Gastrocnemius medialis (tissue), 4 donors: ENCODE measurements around the gene GALNT11. TPM values are rescaled to one million over a fixed set of nuclear protein-coding genes. Genes with fewer than 3 reads are reported as not detected.

Experiments used
- ATAC-seq, 2 donors: fragments of 150-250 bp; one replicate each; pipeline ENCODE4 v1.9.1; 2016
- DNase-seq, 2 donors: peaks; one replicate each; pipeline ENCODE4 v3.0.0-alpha.2; 2019
- H3K27ac ChIP-seq, 4 donors: fragments of 200-600 bp; sonication (generic); 1 replicate in 1 of 4; 2 replicates in 3 of 4; pipeline ENCODE4 v1.5.1; 2016 to 2018; ENCODE audit warnings: mild to moderate bottlenecking in 2 of 4, moderate library complexity in 1 of 4
- H3K27me3 ChIP-seq, 3 donors: fragments of 200-600 bp; sonication (generic) in 2 of 3; 1 replicate in 1 of 3; 2 replicates in 2 of 3; pipeline versions ENCODE4 v1.5.1 to v1.6.0; 2016 to 2019; ENCODE audit warnings: mild to moderate bottlenecking in 1 of 3, moderate library complexity in 1 of 3
- H3K36me3 ChIP-seq, 2 donors: fragments of 200-600 bp; sonication (generic) in 1 of 2; one replicate each; pipeline ENCODE4 v1.5.1; 2017 to 2018
- H3K4me1 ChIP-seq, 2 donors: fragments of 200-600 bp; sonication (generic) in 1 of 2; one replicate each; pipeline ENCODE4 v1.5.1; 2016 to 2017; ENCODE audit warnings: mild to moderate bottlenecking in 2 of 2
- H3K4me3 ChIP-seq, 4 donors: fragments of 200-600 bp; sonication (generic) in 3 of 4; 1 replicate in 1 of 4; 2 replicates in 3 of 4; pipeline ENCODE4 v1.5.1; 2016 to 2019; ENCODE audit warnings: mild to moderate bottlenecking in 2 of 4
- H3K9me3 ChIP-seq, 3 donors: fragments of 200-600 bp; sonication (generic) in 2 of 3; 1 replicate in 1 of 3; 2 replicates in 2 of 3; pipeline ENCODE4 v1.5.1; 2016 to 2019
- POLR2A ChIP-seq, 2 donors: fragments of 450-650 bp; IDR thresholded peaks; one replicate each; pipeline ENCODE4 v1.6.1; 2017; ENCODE audit warnings: antibody characterized with exemption in 2 of 2, mild to moderate bottlenecking in 2 of 2, moderate library complexity in 2 of 2
- in situ Hi-C, 4 donors: fragments of 200-750 bp; cut with MboI; loops; one replicate each; pipeline versions ENCODE4 v1.15.0 to v1.8.0; 2017; ENCODE audit warnings: low sequenced_read_pairs in 4 of 4
- intact Hi-C: fragments of 100-400 bp; cut with DNase I; formaldehyde crosslinking; loops from one replicate; pipeline ENCODE4 v1.15.1; 2023; ENCODE audit warnings: low total_unique reads
- total RNA-seq, 4 donors: library from RNA; depleted of rRNA; stranded (reverse); fragments of >200 nt; gene quantifications; one replicate each; pipeline versions ENCODE4 v1.1.0 to v1.2.3, GENCODE V29; 2016
- TF ChIP-seq, protein P1 (sequence below), 5 experiments: fragments of 450-650 bp in 3 of 5; fragments of 200-600 bp in 2 of 5; sonication (generic) in 2 of 5; IDR thresholded peaks in 4 of 5; conservative IDR thresholded peaks in 1 of 5; 1 replicate in 4 of 5; 2 replicates in 1 of 5; pipeline ENCODE4 v1.5.1; 2016 to 2019; ENCODE audit warnings: antibody characterized with exemption in 5 of 5, mild to moderate bottlenecking in 3 of 5, moderate library complexity in 3 of 5

The GALNT11 gene
- total RNA-seq, 4 donors from 2014 or later = 16.3 to 49.1 (median 20.1) TPM

DNA sequence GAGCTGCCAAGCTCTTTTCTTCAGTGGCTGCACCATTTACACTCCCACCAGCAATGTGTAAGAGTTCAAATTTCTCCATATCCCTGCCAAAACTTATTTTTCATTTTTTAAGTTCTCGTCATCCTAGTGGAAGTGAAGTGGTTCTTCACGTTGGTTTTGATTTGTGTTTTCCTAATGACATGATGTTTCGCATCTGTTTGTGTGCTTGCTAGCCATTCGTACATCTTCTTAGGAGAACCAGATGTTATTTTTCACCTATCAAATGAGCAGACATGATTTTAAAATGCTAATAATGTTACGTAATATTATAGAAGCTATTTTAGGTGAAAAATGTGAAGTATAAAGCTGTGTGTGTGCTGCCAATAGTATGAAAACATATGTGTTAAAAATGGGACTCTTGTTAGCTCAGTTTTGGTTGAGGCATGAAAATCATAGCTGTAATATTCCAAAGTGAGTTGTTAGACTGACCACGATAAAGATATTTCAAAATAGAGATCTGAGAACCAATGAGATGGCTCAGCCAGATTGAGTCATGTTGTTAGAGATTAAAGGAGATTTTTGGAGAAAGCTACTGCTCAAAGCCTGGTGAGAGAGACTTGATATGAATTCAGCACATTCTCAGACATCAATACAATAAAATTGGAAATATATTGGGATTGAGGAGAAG, 25.9 kb upstream of the GALNT11 start:
- no peaks in the 10 kb centered on the region for H3K27me3 ChIP-seq
- intact Hi-C loops (loop anchor here (10.0 kb wide), 1 partner anchor 215 kb away; no protein-coding TSS in a partner anchor), in situ Hi-C loops (no loop called here)
- H3K4me1 ChIP-seq = no peaks in the 10 kb centered on the region
- ATAC-seq = no peak
- H3K27ac ChIP-seq = no peak overlapping the region
- no peak for DNase-seq
- no peak for TF ChIP-seq POLR2A (IDR thresholded peaks at IDR 0.05)
- TF ChIP-seq, protein P1, sequence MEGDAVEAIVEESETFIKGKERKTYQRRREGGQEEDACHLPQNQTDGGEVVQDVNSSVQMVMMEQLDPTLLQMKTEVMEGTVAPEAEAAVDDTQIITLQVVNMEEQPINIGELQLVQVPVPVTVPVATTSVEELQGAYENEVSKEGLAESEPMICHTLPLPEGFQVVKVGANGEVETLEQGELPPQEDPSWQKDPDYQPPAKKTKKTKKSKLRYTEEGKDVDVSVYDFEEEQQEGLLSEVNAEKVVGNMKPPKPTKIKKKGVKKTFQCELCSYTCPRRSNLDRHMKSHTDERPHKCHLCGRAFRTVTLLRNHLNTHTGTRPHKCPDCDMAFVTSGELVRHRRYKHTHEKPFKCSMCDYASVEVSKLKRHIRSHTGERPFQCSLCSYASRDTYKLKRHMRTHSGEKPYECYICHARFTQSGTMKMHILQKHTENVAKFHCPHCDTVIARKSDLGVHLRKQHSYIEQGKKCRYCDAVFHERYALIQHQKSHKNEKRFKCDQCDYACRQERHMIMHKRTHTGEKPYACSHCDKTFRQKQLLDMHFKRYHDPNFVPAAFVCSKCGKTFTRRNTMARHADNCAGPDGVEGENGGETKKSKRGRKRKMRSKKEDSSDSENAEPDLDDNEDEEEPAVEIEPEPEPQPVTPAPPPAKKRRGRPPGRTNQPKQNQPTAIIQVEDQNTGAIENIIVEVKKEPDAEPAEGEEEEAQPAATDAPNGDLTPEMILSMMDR (IDR thresholded peaks at IDR 0.05 in 4 of 5, conservative IDR thresholded peaks at IDR 0.05 in 1 of 5) = no peak
- no peaks in the 10 kb centered on the region for H3K36me3 ChIP-seq
- no peaks in the 10 kb centered on the region for H3K9me3 ChIP-seq
- no peak overlapping the region for H3K4me3 ChIP-seq

DNA sequence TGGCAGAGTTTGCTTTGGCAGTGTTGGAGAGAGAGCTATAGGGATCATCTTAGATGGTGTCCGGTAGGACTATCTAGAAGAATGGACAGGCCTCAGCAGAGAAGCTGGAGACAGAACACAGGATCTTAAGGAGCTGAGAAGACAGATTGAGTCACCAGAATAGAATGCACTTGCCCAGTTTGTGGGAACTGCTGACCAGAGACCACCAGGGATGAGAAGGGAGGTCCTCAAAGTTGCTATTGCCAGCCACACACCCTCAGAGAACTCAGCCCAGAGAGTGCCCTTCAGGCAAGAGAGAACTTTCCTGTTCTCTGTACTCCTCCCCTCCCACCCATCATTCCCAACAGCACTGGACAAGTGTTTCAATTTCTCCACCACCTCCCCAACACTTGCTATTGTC, 25.3 kb upstream of the GALNT11 start:
- no peak overlapping the region for H3K4me3 ChIP-seq
- H3K27ac ChIP-seq = no peak overlapping the region
- DNase-seq = no peak

DNA sequence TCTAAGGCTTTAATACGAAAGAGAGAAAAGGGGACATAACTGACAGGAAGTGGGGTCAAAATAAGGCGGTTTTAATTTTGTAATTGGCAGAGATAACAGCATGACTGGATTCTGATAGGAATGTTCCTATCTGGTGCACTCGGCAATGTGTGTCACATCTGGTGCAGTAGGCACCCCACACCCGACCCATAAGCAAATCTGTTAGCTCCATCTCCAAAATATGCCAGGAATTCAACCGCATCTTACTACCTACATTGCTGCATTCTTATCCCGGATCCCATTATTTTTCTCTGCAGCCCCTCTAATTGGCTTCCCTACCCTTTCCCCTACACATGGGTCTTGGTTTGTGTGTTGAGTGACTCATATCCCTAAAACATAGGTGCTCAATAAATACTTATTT, 19.1 kb upstream of the GALNT11 start:
- Histone ChIP-seq H3K36me3 (no peaks in the 10 kb centered on the region), H3K4me3 (no peak overlapping the region), H3K9me3 (no peaks in the 10 kb centered on the region), H3K27me3 (no peaks in the 10 kb centered on the region), H3K27ac (no peak overlapping the region), H3K4me1 (no peaks in the 10 kb centered on the region)
- in situ Hi-C loops = no loop called here
- DNase-seq (no peak), ATAC-seq (no peak)
- intact Hi-C loops = no loop called here
- no peak for TF ChIP-seq POLR2A (IDR thresholded peaks at IDR 0.05)
- TF ChIP-seq, protein P1 (IDR thresholded peaks at IDR 0.05 in 4 of 5, conservative IDR thresholded peaks at IDR 0.05 in 1 of 5) = no peak

More for the DNA sequence above, 25.3 kb upstream of the GALNT11 start:
- in situ Hi-C loops = no loop called here
- H3K36me3 ChIP-seq = no peaks in the 10 kb centered on the region
- H3K4me1 ChIP-seq = no peaks in the 10 kb centered on the region
- TF ChIP-seq, protein P1 (IDR thresholded peaks at IDR 0.05 in 4 of 5, conservative IDR thresholded peaks at IDR 0.05 in 1 of 5) = no peak
- no peak for TF ChIP-seq POLR2A (IDR thresholded peaks at IDR 0.05)
- H3K9me3 ChIP-seq = no peaks in the 10 kb centered on the region
- ATAC-seq = no peak
- H3K27me3 ChIP-seq = no peaks in the 10 kb centered on the region
- intact Hi-C loops = no loop called here

DNA sequence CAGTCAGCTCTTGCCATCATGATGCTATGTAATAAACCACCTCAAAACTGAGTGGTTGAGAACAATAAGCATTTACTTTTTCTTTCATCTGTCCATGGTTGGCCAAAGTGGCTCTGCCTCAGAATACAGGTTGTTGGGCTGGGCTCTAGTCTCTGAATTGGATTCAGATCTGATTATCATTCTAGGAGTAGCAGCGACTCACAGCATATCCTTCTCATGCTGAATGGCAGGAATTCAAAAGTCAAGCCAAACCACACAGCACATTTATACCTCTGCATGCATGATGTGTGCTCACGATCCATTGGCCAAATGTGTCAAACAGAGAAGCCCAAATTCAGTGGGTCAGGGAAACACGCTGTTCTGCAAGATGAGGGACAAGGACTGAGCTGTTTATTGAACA, 13.6 kb upstream of the GALNT11 start:
- Histone ChIP-seq H3K4me3 (no peak overlapping the region), H3K27me3 (no peaks in the 10 kb centered on the region), H3K9me3 (no peaks in the 10 kb centered on the region), H3K4me1 (no peaks in the 10 kb centered on the region), H3K36me3 (no peaks in the 10 kb centered on the region), H3K27ac (no peak overlapping the region)
- DNase-seq (no peak), ATAC-seq (no peak)
- intact Hi-C loops (no loop called here), in situ Hi-C loops (no loop called here)
- no peak for TF ChIP-seq POLR2A (IDR thresholded peaks at IDR 0.05)
- TF ChIP-seq, protein P1 (IDR thresholded peaks at IDR 0.05 in 4 of 5, conservative IDR thresholded peaks at IDR 0.05 in 1 of 5) = no peak

DNA sequence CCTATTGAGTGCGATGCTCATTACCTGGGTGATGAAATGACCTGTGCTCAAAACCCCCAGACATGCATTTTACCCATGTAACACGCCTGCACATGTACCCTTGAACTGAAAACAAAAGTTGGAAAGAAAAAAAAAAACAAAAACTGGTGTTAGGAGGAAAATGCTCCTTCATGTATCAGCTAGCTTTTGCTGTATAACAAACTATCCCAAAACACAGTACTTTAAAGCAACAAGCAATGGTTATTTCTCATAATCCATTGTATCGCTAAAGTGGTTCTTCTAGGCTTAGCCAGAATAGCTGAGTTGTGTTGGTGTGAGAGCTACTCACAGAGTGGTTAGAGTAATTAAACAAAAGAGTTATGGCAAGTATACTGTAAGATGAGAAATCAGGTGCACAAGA, 12.2 kb upstream of the GALNT11 start:
- no peak for ATAC-seq
- in situ Hi-C loops = no loop called here
- intact Hi-C loops = no loop called here
- H3K27ac ChIP-seq = no peak overlapping the region
- H3K4me1 ChIP-seq = no peaks in the 10 kb centered on the region
- no peaks in the 10 kb centered on the region for H3K9me3 ChIP-seq
- no peak overlapping the region for H3K4me3 ChIP-seq
- TF ChIP-seq, protein P1 (IDR thresholded peaks at IDR 0.05 in 4 of 5, conservative IDR thresholded peaks at IDR 0.05 in 1 of 5) = no peak
- TF ChIP-seq POLR2A (IDR thresholded peaks at IDR 0.05) = no peak
- H3K27me3 ChIP-seq = no peaks in the 10 kb centered on the region
- H3K36me3 ChIP-seq = no peaks in the 10 kb centered on the region
- DNase-seq = no peak
